HG03175 (cell line): ENCODE results near the gene TEX44.

Experiments
- ATAC-seq: cut with Tn5 transposase; IDR thresholded peaks from one replicate; pipeline ENCODE4 v1.9.1; 2021; ENCODE audit warnings: mild to moderate bottlenecking, moderate library complexity; ENCODE audit not compliant: unreplicated experiment

TEX44 gene

DNA sequence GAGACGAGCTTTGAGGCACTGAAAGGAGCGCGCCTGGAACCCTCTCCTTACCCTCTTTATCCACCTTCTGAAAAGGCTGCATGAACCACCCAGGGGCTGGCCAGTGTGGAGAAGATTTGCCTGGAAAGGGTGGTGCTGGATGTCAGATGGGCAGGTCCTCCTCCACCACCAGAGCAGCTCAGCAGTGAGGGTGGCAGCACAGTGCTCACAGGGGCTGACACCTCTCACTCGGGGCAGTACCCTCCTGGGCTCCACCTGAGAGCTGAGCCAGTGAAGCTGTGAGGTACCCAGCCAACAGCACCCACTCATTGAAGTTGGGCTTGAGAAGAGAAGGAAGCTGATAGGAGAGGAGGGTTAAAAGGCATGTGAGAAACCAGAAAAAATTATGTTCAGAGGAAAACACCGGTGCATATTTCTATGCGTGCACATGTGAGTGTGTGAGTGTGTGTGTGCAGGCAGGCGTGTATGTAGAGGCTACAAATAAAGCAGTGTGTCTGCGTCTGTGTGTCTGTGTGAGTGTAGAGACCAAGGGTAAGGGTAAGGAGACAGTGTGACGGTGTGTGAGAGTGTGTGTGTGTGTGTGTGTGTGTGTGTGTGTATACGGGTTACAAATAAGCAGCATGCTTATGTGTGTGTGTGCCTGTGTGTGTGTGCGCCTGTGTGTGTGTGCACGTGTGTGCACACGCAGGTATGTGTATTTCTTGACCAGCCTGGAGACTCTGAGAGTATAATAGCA, 40.7 kb downstream of the TEX44 start:
- no peak for ATAC-seq

DNA sequence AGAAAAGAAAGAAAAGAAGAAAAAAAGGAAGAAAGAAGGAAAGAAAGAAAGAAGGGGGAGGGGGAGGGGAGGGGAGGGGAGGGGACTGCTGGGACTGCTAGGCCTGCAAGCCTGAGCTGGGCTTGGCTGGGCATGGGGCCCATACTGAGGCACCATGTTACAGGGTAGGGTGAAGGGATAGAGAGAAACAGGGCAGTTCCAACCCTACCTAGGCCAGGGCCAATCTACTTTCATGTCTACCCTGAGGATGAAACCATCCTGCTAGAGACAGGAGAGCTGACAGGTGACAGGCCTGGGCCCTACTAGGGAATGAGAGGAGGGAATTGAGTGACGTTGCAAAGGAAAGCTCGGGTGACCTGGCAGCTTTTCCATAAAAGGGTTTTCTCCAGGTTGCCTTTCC, 41.7 kb downstream of the TEX44 start:
- ATAC-seq, result no peak

DNA sequence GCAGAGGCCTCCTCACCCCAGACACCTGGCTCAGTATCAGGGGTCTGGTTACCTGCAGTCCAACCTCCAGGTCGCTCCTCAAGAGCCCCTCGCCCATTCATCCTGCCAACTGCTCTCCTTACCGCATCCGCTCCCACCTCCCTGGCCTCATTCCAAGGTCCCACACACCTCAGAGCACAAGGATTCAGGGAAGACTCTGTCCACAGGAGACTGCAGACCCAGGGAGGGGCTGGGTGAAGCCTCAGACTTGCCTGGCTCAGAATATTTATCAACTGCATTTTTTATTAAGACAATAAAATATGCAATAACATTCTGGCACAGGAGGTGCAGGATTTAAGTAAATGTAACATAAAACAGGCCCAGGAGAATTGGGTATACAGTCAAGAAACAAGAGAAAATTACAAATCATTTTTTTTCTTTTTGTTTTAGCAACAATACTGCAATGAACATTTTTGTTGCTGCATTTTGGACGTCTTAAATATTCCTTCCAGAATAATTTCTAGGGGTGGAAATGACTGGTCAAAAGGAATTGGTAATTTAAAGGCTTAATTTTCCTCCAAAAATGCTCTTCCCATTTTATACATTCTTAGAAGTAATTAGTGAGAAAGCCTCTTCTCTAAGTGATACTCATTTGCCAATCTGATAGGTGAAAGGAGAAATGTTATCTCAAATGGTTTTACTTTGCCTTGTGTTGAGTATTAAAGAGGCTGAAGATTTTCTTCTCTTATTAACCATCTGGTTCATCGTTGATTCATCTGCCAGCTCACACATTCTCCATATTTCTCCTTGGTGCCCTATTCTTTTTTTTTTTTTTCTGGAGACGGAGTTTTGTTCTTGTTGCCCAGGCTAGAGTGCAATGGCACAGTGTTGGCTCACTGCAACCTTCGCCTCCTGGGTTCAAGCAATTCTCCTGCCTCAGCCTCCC, 42.5 kb downstream of the TEX44 start:
- no peak for ATAC-seq

DNA sequence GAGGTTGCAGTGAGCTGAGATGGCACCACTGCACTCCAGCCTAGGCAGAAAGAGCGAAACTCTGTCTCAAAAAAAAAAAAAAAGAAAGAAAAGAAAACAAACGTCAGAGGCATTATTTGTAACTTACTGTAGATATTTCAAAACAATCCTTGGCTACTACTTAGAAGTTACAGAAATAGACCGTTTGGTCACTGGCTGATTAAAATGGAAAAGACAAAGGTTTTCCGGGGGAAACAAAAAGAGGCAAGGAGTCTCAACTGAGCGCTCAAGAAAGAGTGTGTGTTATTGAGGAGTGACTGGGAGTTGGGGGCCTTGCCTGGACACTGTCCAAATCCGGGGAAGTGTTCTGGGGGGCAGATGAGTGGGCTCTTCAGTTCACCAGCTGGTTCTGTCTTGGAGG, 47.6 kb downstream of the TEX44 start:
- ATAC-seq, result no peak

DNA sequence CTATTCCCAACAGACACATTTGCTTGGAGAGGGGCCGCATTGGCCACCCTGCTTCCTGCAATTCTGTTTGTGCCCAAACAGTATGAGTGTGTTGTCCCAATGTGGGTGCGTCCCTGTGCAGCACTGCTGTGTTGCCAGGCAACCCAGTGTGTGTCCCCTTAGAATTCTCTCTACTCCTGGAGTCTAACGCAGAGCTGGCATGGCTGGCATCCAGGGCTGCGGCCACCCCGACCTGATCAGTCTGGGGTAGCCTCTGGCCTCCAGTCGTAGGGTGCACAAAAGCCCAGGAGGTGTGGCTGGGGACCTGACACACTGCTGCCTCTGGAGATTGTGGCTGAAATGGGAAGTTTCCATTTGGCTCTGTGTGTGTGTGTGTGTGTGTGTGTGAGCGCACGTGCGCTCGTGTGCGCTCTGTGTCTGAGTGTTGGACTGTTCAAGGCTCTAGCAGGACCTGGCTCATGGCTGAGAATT, 48.0 kb downstream of the TEX44 start:
- ATAC-seq, result no peak

- no peak for ATAC-seq
Observed at GRCh38 chr2:231642631-231643494, 50.2 kb downstream of the TEX44 start.

GRCh38 chr2:231643495-231643888, 50.8 kb downstream of the TEX44 start:
- ATAC-seq, result no peak
